Retinal pigment epithelial cell (primary cell): ENCODE results near the gene KIF18A.
"Not testable (repeated sequence)": the region's sequence is repeated elsewhere in the genome, so short reads cannot be mapped to it uniquely, and the experiment has no call there.

Source experiments
- DNase-seq: peaks from one replicate; pipeline ENCODE4 v3.0.0-alpha.2; 2010; ENCODE audit warnings: low read depth
- H3K4me3 ChIP-seq: 2 replicates; pipeline ENCODE4 v1.5.1; 2011; ENCODE audit warnings: mild to moderate bottlenecking, low read length, control low read depth, moderate library complexity
- CTCF ChIP-seq: conservative IDR thresholded peaks from 2 replicates; pipeline ENCODE4 v1.5.1; 2011; ENCODE audit warnings: low read depth, low read length, control low read depth, inconsistent platforms

Gene KIF18A

GRCh38 chr11:28099715-28100114 lies 8.2 kb downstream of the KIF18A start:
- DNase-seq, result no peak
- H3K4me3 ChIP-seq, result no peak overlapping the region
- no peak for TF ChIP-seq CTCF

GRCh38 chr11:28098257-28098656 lies 9.7 kb downstream of the KIF18A start:
- TF ChIP-seq CTCF, result no peak
- DNase-seq, result no peak
- no peak overlapping the region for H3K4me3 ChIP-seq

- no peak overlapping the region for H3K4me3 ChIP-seq
- TF ChIP-seq CTCF, result no peak
- no peak for DNase-seq
Measured at GRCh38 chr11:28092786-28093185, 15.2 kb downstream of the KIF18A start.

GRCh38 chr11:28090052-28090749 lies 17.8 kb downstream of the KIF18A start:
- TF ChIP-seq CTCF, result no peak
- DNase-seq, result no peak
- no peak overlapping the region for H3K4me3 ChIP-seq

GRCh38 chr11:28089378-28089777 lies 18.6 kb downstream of the KIF18A start:
- no peak for TF ChIP-seq CTCF
- DNase-seq, result no peak
- H3K4me3 ChIP-seq, result no peak overlapping the region

- not testable (repeated sequence) for H3K4me3 ChIP-seq, DNase-seq
Measured at GRCh38 chr11:28087693-28088092, 20.3 kb downstream of the KIF18A start.

GRCh38 chr11:28087192-28087591 lies 20.8 kb downstream of the KIF18A start:
- H3K4me3 ChIP-seq, DNase-seq: not testable (repeated sequence)

GRCh38 chr11:28086569-28086968 lies 21.4 kb downstream of the KIF18A start:
- DNase-seq, result no peak
- H3K4me3 ChIP-seq, result no peak overlapping the region
- no peak for TF ChIP-seq CTCF
